Adrenal gland (tissue), 12 donors: Measurements from ENCODE around the gene MLLT3. TPM values are rescaled to one million over a fixed set of nuclear protein-coding genes. Genes with fewer than 3 reads are reported as not detected.

Experiments used
- DNase-seq, 7 donors: peaks; one replicate each; pipeline ENCODE4 v3.0.0-alpha.2; 2019 to 2020
- H3K27ac ChIP-seq, 5 donors: fragments of 200-600 bp; sonication (generic) in 4 of 5; 1 replicate in 3 of 5; 2 replicates in 2 of 5; pipeline versions ENCODE4 v1.5.1 to v1.8.0; 2016 to 2020; ENCODE audit warnings: mild to moderate bottlenecking in 1 of 5
- H3K27me3 ChIP-seq: fragments of 200-600 bp; 2 replicates; pipeline ENCODE4 v1.8.0; 2021
- H3K36me3 ChIP-seq, 2 donors: fragments of 200-600 bp; replicated peaks in 1 of 2; 1 replicate in 1 of 2; 2 replicates in 1 of 2; pipeline versions ENCODE4 v1.5.1 to v1.8.0; 2018 to 2022
- H3K4me1 ChIP-seq, 2 donors: fragments of 200-600 bp; replicated peaks in 1 of 2; 1 replicate in 1 of 2; 2 replicates in 1 of 2; pipeline versions ENCODE4 v1.5.1 to v1.8.0; 2018 to 2021
- H3K4me3 ChIP-seq, 4 donors: fragments of 200-600 bp; sonication (generic) in 3 of 4; one replicate each; pipeline ENCODE4 v1.5.1; 2016 to 2018
- H3K9me3 ChIP-seq, 3 donors: fragments of 200-600 bp; sonication (generic) in 1 of 3; replicated peaks in 1 of 3; 1 replicate in 2 of 3; 2 replicates in 1 of 3; pipeline versions ENCODE4 v1.5.1 to v1.8.0; 2016 to 2021
- CTCF ChIP-seq, 6 experiments: fragments of 450-650 bp in 4 of 6; fragments of 200-600 bp in 2 of 6; sonication (generic) in 1 of 6; IDR thresholded peaks; 1 replicate in 5 of 6; 2 replicates in 1 of 6; pipeline versions ENCODE4 v1.5.1 to v1.8.0; 2016 to 2021; ENCODE audit warnings: antibody characterized with exemption in 6 of 6, mild to moderate bottlenecking in 2 of 6, moderate library complexity in 1 of 6
- POLR2A ChIP-seq, 2 donors: fragments of 450-650 bp; IDR thresholded peaks; one replicate each; pipeline ENCODE4 v1.6.1; 2017; ENCODE audit warnings: antibody characterized with exemption in 2 of 2, mild to moderate bottlenecking in 2 of 2, moderate library complexity in 1 of 2
- WGBS, 4 donors: extraction: QIAGEN DNeasy Blood & Tissue Kit in 2 of 4; methylation state at CpG; one replicate each; pipeline versions ENCODE4 v1.1.5 to v1.1.7; 2013 to 2017; 5-methylcytosine and 5-hydroxymethylcytosine counted together
- intact Hi-C, 2 donors: fragments of 100-400 bp; cut with DNase I; formaldehyde crosslinking; loops; one replicate each; pipeline versions ENCODE4 v1.14.1 to v1.15.0; 2022 to 2023
- polyA plus RNA-seq, 3 donors: library from polyadenylated mRNA; stranded (reverse); fragments of 200-250 nt in 2 of 3; fragments of 350-450 nt in 1 of 3; fragmentation: Illumina TruSeq in 1 of 3; extraction: RNeasy Lipid Tissue Mini Kit (QIAGEN cat#74804) in 1 of 3; gene quantifications; one replicate each; pipeline ENCODE4 v1.2.3, GENCODE V29; 2013 to 2014
- total RNA-seq, 9 donors: library from RNA; depleted of rRNA in 4 of 9; stranded (reverse); fragments of >200 nt in 4 of 9; fragments of 120-200 nt in 1 of 9; fragmentation: NEBNext Ultra II Directional in 1 of 9; extraction: Animal tissue kit (Norgen Biotek cat#: 25700) in 1 of 9; gene quantifications; one replicate each; pipeline versions ENCODE4 v1.1.0 to v1.2.4, GENCODE V29; 2013 to 2023
- donor health status: healthy with polysubstance abuse.
- donor health status: Bipolar disorder and iron deficiency.
- donor health status: DM: yes; HTN: yes; CAD: no.
- donor health status: DM: no; HTN: no; CAD: no.
- donor health status: DM: no; HTN: no; CAD: no.
- donor health status: DM: yes; HTN: yes; CAD: no.

MLLT3 gene
- total and polyA plus RNA-seq, 12 donors = 11.0 to 37.7 (median 17.9) TPM

- WGBS, 4 donors = 94 to 96% (median 95%) methylated on average over 5 of the region's 5 CpGs
- Histone ChIP-seq H3K36me3 (no peaks in the 10 kb centered on the region), H3K9me3 (no peaks in the 10 kb centered on the region), H3K27me3 (no peaks in the 10 kb centered on the region), H3K4me3 (no peak overlapping the region), H3K27ac (no peak overlapping the region), H3K4me1 (no peaks in the 10 kb centered on the region)
- intact Hi-C loops = no loop called here
- TF ChIP-seq CTCF (IDR thresholded peaks at IDR 0.05) = no peak
- no peak for DNase-seq
These were observed 204.8 kb downstream of the MLLT3 start for GRCh38 chr9:20417373-20418080.

- DNase-seq = no peak
- Histone ChIP-seq H3K4me1 (no peaks in the 10 kb centered on the region), H3K4me3 (no peak overlapping the region), H3K27ac (no peak overlapping the region), H3K9me3 (peaks cover 0 to 7% (median 0%) of the 10 kb centered on the region in 3 donors), H3K36me3 (no peaks in the 10 kb centered on the region), H3K27me3 (no peaks in the 10 kb centered on the region)
- intact Hi-C loops = no loop called here
- TF ChIP-seq POLR2A (IDR thresholded peaks at IDR 0.05) = no peak
- no peak for TF ChIP-seq CTCF (IDR thresholded peaks at IDR 0.05)
These were observed 208.1 kb downstream of the MLLT3 start for GRCh38 chr9:20414150-20414549.

- no peak overlapping the region for H3K4me3 ChIP-seq
- peaks cover 0 to 7% (median 0%) of the 10 kb centered on the region in 3 donors for H3K9me3 ChIP-seq
- no peak for TF ChIP-seq CTCF (IDR thresholded peaks at IDR 0.05)
- TF ChIP-seq POLR2A (IDR thresholded peaks at IDR 0.05) = no peak
- no peak overlapping the region for H3K27ac ChIP-seq
- DNase-seq = no peak
- H3K4me1 ChIP-seq = no peaks in the 10 kb centered on the region
- H3K27me3 ChIP-seq = no peaks in the 10 kb centered on the region
- intact Hi-C loops = no loop called here
- no peaks in the 10 kb centered on the region for H3K36me3 ChIP-seq
These were observed 212.8 kb downstream of the MLLT3 start for GRCh38 chr9:20409321-20410092.

GRCh38 chr9:20408513-20408912, 213.8 kb downstream of the MLLT3 start:
- no peak overlapping the region for H3K4me3 ChIP-seq
- WGBS, 4 donors = 68 to 79% (median 73%) methylated on average over 4 of the region's 4 CpGs
- no peaks in the 10 kb centered on the region for H3K4me1 ChIP-seq
- no peaks in the 10 kb centered on the region for H3K27me3 ChIP-seq
- no peak for DNase-seq
- no peaks in the 10 kb centered on the region for H3K36me3 ChIP-seq
- no peak overlapping the region for H3K27ac ChIP-seq
- peaks cover 0 to 7% (median 0%) of the 10 kb centered on the region in 3 donors for H3K9me3 ChIP-seq
- TF ChIP-seq CTCF (IDR thresholded peaks at IDR 0.05) = no peak
- TF ChIP-seq POLR2A (IDR thresholded peaks at IDR 0.05) = no peak
- intact Hi-C loops = no loop called here
